Testis (tissue), 3 donors: ENCODE results near the gene PKNOX2. TPM values are rescaled to one million over a fixed set of nuclear protein-coding genes. Genes with fewer than 3 reads are reported as not detected.

ENCODE experiments used
- DNase-seq: peaks from one replicate; pipeline ENCODE4 v3.0.0-alpha.2; 2019
- H3K27ac ChIP-seq, 2 donors: fragments of 200-600 bp; sonication (generic); one replicate each; pipeline ENCODE4 v1.5.1; 2019
- H3K27me3 ChIP-seq: fragments of 200-600 bp; sonication (generic); one replicate; pipeline ENCODE4 v1.5.1; 2019
- H3K36me3 ChIP-seq: fragments of 200-600 bp; sonication (generic); one replicate; pipeline ENCODE4 v1.5.1; 2017; ENCODE audit warnings: low read depth; ENCODE audit errors: missing control alignments
- H3K4me1 ChIP-seq: fragments of 200-600 bp; sonication (generic); one replicate; pipeline ENCODE4 v1.5.1; 2019
- H3K4me3 ChIP-seq, 2 donors: fragments of 200-600 bp; sonication (generic); one replicate each; pipeline ENCODE4 v1.5.1; 2017 to 2019
- H3K9me3 ChIP-seq: fragments of 200-600 bp; sonication (generic); one replicate; pipeline ENCODE4 v1.5.1; 2017
- CTCF ChIP-seq, 3 experiments: fragments of 450-650 bp in 2 of 3; fragments of 200-600 bp in 1 of 3; sonication (generic) in 1 of 3; IDR thresholded peaks; one replicate each; pipeline ENCODE4 v1.5.1; 2016 to 2019; ENCODE audit warnings: antibody characterized with exemption in 3 of 3, mild to moderate bottlenecking in 2 of 3, moderate library complexity in 1 of 3
- POLR2A ChIP-seq: fragments of 450-650 bp; IDR thresholded peaks from one replicate; pipeline ENCODE4 v1.6.1; 2017; ENCODE audit warnings: antibody characterized with exemption, mild to moderate bottlenecking, moderate library complexity
- WGBS, 2 donors: methylation state at CpG; one replicate each; pipeline ENCODE4 v1.1.5; 2018; 5-methylcytosine and 5-hydroxymethylcytosine counted together
- intact Hi-C: fragments of 100-400 bp; cut with DNase I; formaldehyde crosslinking; loops from one replicate; pipeline ENCODE4 v1.15.1; 2023; ENCODE audit warnings: low total_unique reads
- polyA plus RNA-seq: library from polyadenylated mRNA; stranded (reverse); fragments of 350-450 nt; fragmentation: Illumina TruSeq; extraction: RNeasy Lipid Tissue Mini Kit (QIAGEN cat#74804); gene quantifications from one replicate; pipeline ENCODE4 v1.2.3, GENCODE V29; 2014; ENCODE audit warnings: low read depth, low replicate concordance; ENCODE audit not compliant: insufficient read depth
- total RNA-seq, 2 donors: library from RNA; depleted of rRNA; stranded (reverse); fragments of >200 nt; gene quantifications; one replicate each; pipeline ENCODE4 v1.2.3, GENCODE V29; 2016

Gene PKNOX2
- total and polyA plus RNA-seq, 3 donors from 2014 or later = 5.5 to 10.4 (median 7.3) TPM

GRCh38 chr11:125407046-125407445, 242.5 kb downstream of the PKNOX2 start:
- 62 to 68% methylated on average over 2 of the region's 2 CpGs for WGBS, 2 donors
- Histone ChIP-seq H3K36me3 (no peaks in the 10 kb centered on the region), H3K27ac (no peak overlapping the region), H3K27me3 (no peaks in the 10 kb centered on the region), H3K4me1 (peaks cover 7% of the 10 kb centered on the region), H3K4me3 (no peak overlapping the region), H3K9me3 (no peaks in the 10 kb centered on the region)
- no peak for DNase-seq
- TF ChIP-seq CTCF (IDR thresholded peaks at IDR 0.05) (no peak), POLR2A (no peak)
- intact Hi-C loops = no loop called here

- intact Hi-C loops = no loop called here
- Histone ChIP-seq H3K4me1 (peaks cover 7% of the 10 kb centered on the region), H3K27me3 (no peaks in the 10 kb centered on the region), H3K9me3 (no peaks in the 10 kb centered on the region), H3K27ac (no peak overlapping the region), H3K36me3 (no peaks in the 10 kb centered on the region), H3K4me3 (no peak overlapping the region)
- no peak for TF ChIP-seq POLR2A
- TF ChIP-seq CTCF (IDR thresholded peaks at IDR 0.05) = no peak
- no peak for DNase-seq
- 33 to 46% methylated on average over 11 to 12 of the region's 12 CpGs for WGBS, 2 donors
Measured at GRCh38 chr11:125408311-125408711, 243.8 kb downstream of the PKNOX2 start.

GRCh38 chr11:125410091-125410490, 245.5 kb downstream of the PKNOX2 start:
- no peaks in the 10 kb centered on the region for H3K36me3 ChIP-seq
- DNase-seq = no peak
- 74 to 85% methylated on average over 10 to 12 of the region's 12 CpGs for WGBS, 2 donors
- intact Hi-C loops = no loop called here
- H3K27me3 ChIP-seq = no peaks in the 10 kb centered on the region
- H3K4me3 ChIP-seq = no peak overlapping the region
- no peaks in the 10 kb centered on the region for H3K9me3 ChIP-seq
- TF ChIP-seq CTCF (IDR thresholded peaks at IDR 0.05) = no peak
- H3K27ac ChIP-seq = no peak overlapping the region
- peaks cover 7% of the 10 kb centered on the region for H3K4me1 ChIP-seq

- no peak for TF ChIP-seq CTCF (IDR thresholded peaks at IDR 0.05)
- TF ChIP-seq POLR2A = no peak
- Histone ChIP-seq H3K4me1 (peaks cover 7% of the 10 kb centered on the region), H3K27ac (no peak overlapping the region), H3K27me3 (no peaks in the 10 kb centered on the region), H3K36me3 (no peaks in the 10 kb centered on the region), H3K9me3 (no peaks in the 10 kb centered on the region), H3K4me3 (no peak overlapping the region)
- intact Hi-C loops = no loop called here
- no peak for DNase-seq
- 90 to 95% methylated on average over 2 to 7 of the region's 7 CpGs for WGBS, 2 donors
Measured at GRCh38 chr11:125412177-125412496, 247.6 kb downstream of the PKNOX2 start.

- WGBS, 2 donors = 89% methylated on average over 7 of the region's 7 CpGs
- no peak for TF ChIP-seq POLR2A
- no peak for TF ChIP-seq CTCF (IDR thresholded peaks at IDR 0.05)
- H3K27ac ChIP-seq = no peak overlapping the region
Measured at GRCh38 chr11:125412509-125412908, 248.0 kb downstream of the PKNOX2 start.

More at GRCh38 chr11:125412509-125412908, 248.0 kb downstream of the PKNOX2 start:
- DNase-seq = no peak
- Histone ChIP-seq H3K4me3 (no peak overlapping the region), H3K36me3 (no peaks in the 10 kb centered on the region), H3K9me3 (no peaks in the 10 kb centered on the region), H3K4me1 (peaks cover 7% of the 10 kb centered on the region), H3K27me3 (no peaks in the 10 kb centered on the region)
- intact Hi-C loops = no loop called here
